HG03280 (cell line): ENCODE results near the gene TMX3.

Experiments used
- ATAC-seq: cut with Tn5 transposase; IDR thresholded peaks from one replicate; pipeline ENCODE4 v1.9.1; 2021; ENCODE audit warnings: mild to moderate bottlenecking, moderate library complexity; ENCODE audit not compliant: unreplicated experiment

Gene TMX3

DNA sequence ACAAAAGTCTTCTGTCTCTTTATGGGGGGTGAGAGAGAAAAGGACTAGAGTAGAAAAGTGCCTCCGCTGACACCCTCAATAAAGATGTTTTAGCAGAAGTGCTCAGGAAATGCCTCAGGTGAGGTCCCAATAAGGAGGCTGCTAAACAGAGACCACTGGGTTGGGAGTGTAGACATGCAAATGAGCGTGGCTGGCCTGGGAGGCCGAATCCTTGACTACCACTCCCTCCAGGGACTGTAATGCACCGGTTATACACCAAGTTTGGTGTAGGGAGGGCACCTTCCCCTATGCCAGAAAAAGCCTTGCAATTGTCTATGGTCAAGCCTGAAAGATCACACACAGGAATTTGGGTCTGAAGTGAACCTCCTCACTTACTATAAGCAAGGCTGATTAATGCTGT is 1.8 kb downstream of the TMX3 start:
- ATAC-seq, result no peak

DNA sequence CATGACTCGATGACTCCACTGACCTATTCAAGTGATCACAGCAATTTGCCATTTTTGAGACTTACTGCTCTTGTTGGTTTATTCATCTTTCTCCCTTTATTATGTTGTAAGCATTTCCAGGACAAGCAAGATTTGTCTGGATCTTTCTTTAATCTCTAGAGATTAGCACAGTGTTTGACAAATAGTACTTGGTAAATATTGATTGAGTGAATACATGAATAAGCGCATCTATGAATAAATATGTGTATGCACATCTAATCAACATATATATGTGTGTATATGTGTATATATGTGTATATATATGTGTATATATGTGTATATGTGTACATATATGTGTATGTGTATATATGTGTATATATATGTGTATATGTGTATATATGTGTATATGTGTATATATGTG is 7.3 kb downstream of the TMX3 start:
- no peak for ATAC-seq

DNA sequence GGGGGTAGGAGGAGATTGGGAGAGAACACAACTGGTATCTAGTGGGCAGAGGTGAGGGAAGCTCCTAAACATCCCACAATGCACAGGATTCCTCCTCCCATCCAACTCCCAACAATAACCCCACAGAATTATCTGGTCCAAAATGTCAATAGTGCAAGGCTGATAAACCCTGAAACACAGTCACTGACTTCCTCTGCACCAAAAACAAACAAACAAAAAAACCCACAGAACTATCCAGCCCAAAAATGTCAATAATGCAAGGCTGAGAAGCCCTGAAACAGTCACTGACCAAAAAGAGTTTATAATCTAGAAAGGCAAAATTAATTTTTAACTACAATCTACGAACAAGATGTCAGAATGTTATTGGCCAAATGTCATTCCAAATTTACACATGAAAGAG is 9.8 kb downstream of the TMX3 start:
- ATAC-seq, result no peak

DNA sequence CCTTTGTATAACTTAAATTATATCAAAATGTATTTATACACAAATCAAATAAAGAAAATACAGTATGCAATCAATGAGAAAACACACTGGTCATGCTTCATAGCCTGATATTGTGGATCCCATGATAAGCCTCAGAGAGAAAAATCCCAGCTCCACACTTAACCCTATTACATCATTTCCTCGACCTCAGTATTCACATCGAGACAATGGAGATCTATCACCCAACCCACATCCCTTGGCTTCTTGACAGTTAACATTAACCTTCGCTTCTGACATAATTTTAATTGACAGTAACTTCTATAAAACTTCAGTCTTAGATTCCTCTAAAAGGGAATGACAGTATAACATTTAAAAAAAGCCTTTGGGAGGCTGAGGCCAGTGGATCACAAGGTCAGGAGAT is 11.6 kb downstream of the TMX3 start:
- ATAC-seq, result no peak

DNA sequence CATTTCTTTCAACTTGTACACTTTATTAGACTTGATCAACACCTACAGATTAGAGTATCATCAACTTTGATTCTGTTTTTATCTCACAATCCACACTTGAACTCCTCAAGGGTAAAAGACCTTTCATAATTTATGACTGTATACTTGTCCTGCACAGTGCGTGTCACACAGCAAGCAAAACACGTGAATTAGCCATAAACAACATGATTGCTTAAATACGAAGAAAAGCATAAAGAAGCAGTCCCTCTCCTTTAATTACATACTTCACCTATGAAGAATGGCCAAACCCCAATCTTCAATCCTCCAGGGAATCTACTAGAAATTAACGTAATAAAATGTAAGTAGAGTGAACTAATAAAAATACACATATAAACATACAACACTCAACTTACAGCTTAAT is 13.6 kb downstream of the TMX3 start:
- ATAC-seq, result no peak

DNA sequence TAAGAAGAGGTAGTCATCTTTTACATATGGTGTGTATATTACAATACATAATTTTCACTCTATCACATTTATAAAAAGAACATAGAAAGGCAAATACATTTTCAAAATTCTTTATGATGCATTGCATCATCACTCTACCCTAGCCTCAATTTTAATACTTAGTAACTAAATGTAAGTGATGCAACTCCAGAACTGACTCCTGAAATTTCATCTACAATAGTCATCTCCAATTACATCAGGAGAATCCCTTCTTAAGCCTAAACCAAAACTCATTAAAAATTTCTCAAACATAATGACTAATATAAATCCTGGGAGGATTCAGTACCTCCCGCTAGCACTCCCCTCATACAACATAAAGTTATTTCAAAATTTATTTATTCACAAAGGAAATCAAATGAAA is 15.9 kb downstream of the TMX3 start:
- ATAC-seq, result no peak

DNA sequence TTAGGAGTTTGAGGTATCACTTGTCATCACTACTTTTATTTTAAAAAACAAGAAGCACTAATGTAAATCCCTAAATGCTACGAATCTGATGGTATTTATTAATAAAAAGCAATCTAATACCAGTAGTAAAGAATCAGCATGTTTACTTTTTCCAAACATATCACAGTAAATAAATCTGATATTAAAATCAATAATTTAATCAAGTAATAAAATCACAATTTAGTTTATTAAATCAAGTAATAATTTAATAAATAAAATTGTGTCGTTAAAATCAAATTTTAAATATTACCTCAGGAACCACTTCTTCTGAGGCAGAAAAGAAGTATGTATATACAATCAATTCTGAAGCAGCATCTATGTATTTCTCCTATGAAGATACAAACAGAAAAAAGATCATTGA is 18.0 kb downstream of the TMX3 start:
- ATAC-seq, result no peak

DNA sequence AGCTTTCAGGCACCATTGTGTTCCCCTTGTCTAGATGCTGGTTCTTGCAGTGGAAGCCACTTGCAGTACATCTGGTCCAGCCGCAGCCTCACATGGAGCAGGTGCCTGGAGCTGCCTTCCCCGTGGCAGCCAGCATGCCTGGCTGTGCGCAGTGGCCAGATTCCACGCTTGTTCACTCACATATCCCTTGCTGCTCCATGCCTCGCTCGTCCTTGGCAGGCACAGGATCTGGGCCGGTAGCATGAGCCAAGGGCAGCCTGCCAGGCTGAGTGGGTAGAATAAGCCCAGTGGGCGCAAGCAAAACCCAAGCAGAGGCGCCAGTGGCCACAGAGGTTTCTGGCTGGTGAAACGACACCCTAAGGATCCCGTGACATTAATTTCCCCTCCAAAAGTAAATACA is 20.6 kb downstream of the TMX3 start:
- no peak for ATAC-seq

DNA sequence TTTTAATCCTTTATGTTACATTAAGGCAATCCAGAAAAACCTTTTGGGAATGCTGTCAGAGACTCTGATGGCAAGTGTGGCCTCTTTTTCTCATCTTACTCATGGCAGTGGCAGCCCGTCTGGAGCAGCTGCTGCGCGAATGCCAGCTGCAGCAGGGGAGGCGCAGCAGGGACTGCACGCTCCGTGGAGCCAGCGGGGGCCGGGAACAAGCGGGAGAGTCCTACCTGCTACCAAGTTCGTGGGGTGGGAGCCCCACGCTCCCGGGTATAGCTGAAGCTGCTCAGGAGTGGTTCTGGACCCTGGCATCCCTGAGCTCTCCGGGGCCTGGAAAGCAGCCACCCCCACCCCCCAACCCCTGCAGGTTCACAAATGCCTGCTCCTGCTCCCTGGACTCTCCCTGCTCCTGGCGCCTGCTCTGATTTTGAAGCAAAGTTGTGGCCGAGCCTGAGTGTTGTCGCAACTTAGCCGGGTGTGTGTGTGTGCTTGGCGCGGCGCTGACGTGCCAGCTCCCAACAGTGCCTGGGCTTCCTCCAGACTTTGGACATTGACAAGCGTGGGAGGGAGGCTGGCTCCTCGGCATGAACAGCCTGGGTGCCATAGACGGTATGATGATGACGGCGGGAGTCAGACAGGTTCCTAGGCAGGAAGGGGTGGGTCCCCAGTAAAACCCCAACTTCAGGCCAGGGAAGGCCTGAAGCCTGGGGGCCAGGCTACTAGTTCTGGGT is 21.7 kb downstream of the TMX3 start:
- no peak for ATAC-seq

DNA sequence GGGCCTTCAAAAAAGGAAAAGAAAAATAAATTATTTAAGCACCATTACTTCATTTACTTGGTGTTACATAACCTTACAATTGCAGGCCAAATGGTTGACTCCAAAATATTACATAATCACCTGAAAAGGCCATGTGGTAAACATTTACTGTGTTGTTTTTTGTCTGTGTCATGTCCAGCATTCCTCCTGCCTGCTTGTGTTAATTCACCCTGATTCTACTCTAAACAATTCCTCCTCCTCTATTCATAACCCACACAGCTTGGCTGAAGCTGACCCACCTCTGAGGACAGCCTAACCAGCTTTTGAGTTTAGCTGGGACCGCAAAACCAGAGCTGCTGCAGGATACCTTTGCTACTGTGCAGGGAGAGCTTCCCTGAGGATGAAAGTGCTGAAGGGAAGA is 35.4 kb downstream of the TMX3 start:
- ATAC-seq, result no peak

DNA sequence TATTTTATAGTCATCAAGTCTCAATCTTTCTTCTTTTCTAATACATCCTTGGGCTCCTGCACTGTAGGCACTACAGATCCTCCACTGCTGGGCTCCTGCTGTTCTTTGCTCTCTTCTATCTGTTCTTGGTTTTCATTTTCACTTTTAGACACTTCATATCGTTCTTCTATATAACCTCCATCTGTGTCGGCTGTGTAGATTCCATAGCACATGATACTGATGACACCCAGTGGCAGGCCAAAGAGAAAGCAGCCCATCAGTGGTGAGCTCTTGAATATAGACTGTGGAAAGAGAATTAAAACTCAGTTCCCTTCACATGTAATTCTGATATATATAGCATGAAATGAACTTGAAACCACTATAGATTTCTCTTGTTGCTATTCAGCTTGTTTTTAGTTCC is 38.0 kb downstream of the TMX3 start:
- ATAC-seq, result peak; percentile 92

DNA sequence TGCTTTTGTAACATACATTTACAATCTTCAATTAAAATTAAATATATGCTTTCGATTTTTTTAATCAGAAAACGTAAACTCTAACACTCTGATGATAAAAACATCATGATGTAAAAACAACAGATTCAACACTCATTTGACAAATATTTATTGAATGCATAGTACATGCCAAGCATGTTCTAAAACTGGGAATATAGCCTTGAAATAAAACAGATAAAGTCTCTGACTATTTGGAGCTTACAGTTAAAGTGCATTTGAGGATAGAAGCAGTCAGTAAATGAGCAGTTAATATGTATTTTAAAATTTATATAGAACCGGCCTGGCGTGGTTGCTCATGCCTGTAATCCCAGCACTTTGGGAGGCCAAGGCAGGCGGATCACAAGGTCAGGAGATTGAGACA is 47.8 kb downstream of the TMX3 start:
- ATAC-seq, result no peak

DNA sequence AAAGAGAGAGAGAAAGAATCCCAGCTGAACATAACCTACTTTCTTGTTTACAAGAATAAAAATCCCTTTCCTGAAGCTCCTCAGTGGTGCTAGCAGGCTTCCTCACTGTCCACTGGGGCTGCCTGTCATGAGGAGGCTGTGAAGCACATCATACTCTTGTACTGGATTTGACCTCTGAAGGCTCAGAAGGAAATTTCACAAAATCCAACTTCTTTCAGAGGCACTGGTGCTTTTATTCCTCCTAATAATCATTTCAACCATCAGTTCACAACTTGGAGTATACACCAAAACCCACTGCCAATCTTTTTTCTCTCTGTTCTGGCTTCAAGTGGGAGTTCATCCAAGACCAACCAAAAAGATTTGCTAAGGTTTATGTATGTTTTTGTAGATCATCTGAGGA is 48.5 kb downstream of the TMX3 start:
- no peak for ATAC-seq

DNA sequence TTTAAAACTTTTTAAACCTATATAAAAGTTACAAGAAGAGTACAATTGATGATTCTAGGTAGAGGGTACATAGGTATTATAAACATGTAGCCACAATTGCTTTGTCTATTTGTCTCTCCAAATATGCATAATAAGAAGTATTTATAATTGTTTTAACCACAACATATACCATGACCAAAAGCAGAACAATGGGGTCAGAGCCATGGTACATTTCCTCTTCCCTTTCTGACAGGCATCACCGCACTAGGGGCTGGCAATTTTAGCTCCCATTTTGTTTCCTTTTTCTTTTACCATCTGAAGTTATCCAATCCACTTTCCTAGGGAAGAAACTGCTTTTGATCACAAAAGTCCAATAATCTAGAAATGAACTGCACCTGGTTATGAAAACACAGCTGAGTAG is 49.3 kb downstream of the TMX3 start:
- ATAC-seq, result no peak

DNA sequence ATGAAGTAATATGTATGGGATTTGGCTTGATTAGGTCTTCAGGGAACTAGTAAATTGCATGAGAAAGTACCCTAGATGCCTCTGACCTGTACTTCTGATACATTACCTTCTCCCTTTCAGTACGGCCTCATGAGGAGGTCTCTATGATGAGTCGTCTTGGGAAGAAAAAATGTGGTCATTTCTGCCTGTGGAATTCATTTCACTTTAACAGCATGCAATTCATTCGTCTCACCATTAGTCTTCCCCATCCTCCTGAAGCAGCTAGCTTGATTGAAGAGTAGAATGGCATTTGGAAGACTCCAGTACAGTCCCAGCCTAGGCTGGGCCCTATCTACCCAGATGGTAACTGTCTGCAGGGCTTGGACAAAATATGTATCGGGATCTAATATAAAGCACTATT is 52.2 kb downstream of the TMX3 start:
- no peak for ATAC-seq

DNA sequence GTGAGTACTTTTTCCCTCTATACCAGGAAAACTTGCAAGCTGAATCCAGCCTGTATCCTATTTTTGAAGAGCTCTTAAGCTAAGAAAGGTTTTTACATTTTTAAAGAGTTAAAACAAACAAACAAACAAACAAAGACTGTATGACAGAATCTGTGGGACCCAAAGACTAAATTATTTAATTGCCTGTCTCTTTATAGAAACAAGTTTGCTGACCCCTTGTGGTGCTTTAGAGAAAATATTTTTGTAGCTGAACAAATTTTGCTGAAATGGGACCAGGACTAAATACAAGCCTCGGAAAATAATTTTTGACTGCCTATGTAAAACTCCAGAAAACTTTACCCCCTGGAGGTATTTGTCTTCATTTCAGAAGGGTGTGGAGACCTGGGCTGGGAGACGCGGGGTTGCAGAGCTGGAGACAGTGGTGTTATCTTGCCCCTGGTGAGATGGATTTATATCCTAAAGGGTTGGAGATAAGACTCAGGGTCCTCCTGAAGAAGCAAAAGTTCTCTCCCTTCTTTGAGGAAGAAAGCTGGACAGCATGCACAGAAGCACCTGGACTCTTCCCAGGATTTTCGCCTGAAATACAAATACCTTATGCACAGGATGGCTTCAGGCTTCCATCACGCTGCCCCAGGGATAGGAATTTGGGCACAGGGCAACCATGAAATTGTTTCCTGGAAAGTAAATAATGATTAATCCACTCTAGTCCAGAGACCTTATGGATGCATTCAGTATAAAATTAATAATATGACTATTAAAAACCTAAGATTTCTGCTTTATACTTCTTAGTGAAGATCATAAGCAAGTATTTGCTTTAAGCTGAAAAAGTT is 54.3 kb downstream of the TMX3 start:
- no peak for ATAC-seq

DNA sequence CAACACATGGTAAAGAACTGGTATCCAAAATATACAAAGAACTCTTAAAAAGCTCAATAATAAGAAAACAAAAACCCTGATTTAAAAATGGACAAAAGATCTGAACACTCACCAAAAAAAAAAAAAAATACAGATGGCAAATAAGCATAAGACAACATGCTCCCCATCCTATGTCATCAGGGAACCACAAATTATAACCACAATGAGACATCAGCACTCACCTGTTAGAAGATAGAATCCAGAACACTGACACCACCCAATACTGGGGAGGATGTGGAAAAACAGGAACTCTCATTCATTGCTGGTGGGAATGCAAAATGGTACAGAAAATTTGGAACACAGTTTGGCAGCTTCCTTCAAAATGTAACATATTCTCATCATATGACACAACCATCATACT is 66.7 kb downstream of the TMX3 start:
- no peak for ATAC-seq

DNA sequence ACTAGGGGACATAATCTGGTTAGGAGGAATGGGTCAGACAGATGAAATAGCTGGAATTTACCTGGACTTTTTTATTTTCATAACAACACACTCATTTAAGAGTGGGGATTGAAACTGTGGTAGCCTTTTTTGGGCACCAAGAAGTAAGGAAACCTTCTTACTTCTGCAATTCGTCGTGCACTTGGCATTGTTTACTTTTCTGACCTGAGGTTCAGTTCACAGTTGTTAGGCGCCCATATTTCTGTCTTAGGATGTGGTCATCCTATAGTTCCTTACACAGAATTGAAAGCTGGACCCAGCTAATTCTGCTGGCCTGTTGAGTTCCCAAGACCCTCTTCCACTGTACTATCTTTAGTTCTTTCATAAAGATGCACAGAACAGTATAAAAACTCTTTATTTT is 72.9 kb downstream of the TMX3 start:
- ATAC-seq, result no peak

DNA sequence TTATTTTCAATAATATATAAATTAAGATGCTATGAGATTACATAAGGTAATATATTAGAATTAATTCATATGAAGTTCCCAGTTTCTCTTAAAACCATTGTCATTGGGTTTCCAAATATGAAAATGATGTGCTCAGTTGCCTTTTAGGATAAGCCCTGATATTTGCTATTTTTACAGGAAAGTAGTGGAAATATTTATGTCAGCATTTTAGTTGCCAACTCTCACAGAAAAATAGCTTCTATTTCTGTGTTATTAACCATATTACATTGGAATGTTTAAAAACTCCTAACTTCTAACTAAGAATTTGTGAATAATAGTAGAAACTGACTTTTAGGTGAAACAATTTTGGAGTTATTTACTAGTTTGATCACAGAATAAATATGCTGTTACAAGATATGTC is 74.0 kb downstream of the TMX3 start:
- no peak for ATAC-seq

DNA sequence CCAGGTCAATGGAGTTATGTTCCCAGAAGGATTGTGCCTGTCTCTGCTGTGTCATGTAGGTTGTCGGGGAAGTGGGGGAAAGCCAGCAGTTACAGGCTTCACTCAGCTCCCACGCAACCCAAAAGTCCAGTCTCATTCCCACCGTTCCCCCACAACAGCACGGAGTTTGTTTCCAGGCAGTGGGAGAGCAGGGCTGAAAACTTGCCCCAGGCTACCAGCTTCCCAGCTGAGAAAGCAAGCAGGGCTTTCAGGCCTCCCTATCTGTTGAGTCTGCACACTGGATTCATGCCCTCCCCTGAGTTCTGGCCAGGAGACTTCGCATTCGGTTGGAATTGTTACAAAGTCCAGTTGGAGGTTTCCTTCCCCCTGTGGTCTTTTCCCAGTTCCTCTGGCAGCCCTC is 76.3 kb downstream of the TMX3 start:
- no peak for ATAC-seq

DNA sequence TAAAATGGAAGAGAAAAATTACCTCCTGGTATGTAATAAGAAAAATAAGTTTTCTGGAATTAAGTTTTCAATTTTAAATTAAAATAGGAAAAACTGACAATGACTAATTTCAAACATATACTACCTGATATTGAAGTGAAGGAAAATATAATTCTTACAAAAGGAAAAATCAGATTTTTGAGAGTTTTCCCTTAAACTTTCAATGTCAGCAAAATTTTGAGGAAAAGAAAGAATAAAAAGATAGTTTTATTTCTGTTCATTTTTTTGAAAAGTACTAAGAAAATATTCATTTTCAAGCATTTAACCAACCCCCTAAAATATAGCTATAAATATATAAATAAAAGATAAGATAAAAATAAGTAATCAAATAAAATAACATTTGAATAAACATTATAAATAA is 87.1 kb downstream of the TMX3 start:
- ATAC-seq, result no peak
